NCI-H1417 treated with DMSO at 0.1 percent for 48 hours (cell line): ENCODE measurements around the gene TUBB3.
"Not testable (repeated sequence)": the region's sequence is repeated elsewhere in the genome, so short reads cannot be mapped to it uniquely, and the experiment has no call there.

Experiments used
- DNase-seq: peaks from one replicate; lab custom pipeline; 2025; lab: John Stamatoyannopoulos, UW

Gene TUBB3

DNA sequence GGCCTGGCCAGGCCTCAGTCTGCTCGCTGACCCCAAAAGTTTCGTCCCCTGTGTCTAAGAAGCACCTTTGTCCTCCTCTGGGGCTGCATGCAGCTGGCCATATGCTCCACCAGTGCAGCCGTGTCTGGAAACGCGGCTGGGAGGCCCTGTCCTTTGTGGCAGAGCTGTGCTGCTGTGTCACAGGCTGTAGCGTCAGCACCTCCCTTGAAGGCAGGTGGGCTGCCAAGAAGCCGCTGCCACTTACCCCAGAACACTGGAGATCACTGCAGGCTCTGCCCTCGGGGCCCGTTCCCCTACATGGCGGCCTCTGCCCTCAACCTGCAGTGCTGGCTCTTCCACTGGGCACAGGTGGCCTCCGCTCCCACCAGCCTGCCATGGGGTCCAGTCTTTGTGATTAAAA, 20.2 kb upstream of the TUBB3 start:
- DNase-seq, result no peak

DNA sequence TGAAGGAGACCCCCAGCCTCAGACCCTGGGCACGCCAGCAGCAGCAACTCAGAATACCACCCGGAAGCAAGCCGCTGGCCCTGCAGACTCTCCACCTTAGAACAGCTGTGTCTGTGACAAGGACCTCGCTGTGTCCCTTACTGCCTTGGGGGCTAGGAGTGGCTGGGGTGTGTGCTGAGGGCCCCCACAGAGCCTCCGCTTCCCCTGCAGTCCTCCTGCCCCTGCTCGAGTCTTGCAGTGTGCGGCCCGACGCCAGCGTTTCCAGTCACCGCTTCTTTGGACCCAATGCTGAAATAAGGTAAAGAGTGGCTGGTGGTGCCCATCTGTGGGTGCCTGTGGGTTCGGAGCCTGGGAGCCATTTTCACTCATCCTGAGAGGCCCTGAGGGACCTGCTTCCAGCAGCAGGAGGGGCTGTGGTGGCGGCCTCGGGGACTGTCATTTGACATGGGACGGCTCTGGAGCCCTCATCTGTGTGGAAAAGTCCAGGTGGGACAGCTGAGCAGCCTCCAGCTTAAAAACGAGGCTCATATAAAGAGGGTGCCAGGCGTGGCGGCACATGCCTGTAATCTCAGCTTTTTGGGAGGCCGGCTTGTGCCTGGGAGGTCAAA, 19.1 kb upstream of the TUBB3 start:
- DNase-seq, result no peak

DNA sequence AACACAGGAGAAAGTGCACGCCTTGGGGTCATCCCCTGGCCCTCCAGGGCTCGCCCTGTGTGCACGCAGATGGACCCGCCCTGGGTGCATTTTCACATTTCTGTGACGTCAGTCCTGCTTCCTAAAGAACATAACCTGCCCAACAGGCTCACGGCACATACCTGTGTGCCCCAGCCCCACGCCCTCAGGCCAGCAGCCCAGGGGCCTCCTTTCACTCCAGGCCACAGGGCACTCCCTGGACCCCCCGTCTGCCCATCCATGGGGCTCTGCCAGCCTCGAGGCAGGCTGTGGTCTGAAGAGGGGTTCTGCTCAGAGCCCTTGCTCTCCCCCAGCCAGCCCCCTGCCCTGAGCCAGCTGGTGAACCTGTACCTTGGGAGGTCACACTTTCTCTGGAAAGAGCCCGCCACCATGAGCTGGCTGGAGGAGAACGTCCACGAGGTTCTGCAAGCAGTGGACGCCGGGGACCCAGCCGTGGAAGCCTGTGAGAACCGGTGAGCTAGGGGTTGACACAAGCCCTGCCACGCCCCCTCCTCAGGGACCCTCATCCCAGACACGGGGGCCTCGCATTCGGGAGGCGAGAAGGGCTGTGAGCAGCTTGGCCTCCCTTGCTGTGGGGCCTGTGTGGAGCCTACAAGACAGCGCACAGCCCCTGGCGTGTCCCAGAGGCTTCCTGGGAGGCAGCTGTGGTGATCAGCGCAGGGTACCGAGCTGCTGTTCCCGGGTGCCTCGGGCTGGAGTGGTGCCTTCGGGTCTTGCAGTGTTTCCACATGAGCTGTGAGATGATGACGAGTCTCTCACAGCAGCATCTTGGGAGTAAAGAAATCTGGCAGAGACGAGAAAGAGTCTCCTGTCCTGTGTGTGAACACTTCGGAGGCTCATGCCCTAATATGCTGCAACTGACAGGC, 18.3 kb upstream of the TUBB3 start:
- DNase-seq, result no peak

DNA sequence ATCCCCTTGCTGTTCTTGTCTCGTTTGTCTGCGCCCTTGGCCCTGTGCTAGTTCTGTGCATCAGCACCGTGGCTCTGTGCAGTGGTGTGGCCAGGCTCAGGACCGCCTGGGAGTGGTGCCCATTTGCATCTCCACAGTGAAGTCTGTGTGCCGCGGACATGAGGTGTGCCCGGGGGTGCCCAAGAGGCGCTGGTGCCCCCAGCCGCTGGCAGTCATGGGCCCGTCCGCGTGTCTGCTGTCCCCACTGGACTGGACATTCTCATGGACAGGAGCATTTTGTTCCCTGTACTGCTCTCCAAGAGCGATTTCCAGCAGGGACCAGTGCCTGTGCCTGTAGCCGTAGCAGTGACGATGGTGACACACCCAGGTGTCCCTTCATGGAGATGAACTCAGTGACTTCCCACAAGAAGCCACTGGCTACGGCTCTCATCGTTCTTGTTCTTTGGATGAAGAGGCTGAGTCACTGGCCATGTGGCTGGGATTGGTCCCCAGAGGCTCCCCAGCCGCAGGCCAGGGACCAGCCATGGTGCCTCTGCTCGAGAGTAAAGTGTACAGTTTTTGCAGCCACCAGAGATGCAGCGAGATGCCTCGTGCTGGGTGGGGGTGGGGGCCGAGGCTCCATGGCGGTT, 17.5 kb upstream of the TUBB3 start:
- no peak for DNase-seq

DNA sequence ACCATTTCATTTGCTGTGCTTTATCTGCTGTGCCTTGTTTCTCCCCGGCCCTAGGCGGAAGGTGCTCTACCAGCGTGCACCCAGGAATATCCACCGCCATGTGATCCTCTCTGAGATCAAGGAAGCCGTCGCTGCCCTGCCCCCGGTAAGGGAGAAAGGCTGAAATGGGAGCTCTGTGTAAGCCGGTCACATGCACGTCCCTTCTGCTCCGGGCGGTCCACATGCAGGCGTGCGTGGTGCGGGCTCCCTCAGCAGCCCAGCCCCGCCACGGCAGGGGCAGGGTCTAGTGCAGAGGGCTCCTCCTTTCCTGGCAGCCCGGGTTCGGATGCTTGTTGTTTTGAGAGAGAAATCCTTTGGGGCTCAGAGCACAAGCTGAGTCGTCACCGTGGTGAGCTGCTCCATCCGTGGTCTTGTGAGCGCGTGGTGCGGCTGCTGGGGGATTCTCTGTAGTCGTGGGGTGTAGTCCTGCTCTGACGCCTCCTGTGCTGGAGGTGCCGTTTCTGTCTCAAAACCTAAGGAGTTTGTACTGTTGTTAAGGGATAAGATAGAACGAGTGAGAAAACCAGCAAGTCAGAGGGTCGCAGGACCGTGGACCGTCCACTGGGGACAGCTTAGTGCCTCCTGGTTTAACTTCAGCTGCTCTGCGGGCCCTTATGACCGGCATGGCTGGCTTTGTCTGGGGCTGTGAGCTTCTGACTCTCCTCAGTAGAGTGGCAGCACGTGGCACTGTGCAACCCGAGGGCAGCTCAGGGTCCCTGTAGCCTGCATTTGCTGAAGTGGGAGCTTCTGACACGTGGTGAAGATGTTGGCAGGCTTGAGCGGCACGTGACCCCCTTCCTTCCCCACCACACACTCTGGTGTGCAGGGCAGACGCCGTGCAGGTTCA, 16.8 kb upstream of the TUBB3 start:
- no peak for DNase-seq

DNA sequence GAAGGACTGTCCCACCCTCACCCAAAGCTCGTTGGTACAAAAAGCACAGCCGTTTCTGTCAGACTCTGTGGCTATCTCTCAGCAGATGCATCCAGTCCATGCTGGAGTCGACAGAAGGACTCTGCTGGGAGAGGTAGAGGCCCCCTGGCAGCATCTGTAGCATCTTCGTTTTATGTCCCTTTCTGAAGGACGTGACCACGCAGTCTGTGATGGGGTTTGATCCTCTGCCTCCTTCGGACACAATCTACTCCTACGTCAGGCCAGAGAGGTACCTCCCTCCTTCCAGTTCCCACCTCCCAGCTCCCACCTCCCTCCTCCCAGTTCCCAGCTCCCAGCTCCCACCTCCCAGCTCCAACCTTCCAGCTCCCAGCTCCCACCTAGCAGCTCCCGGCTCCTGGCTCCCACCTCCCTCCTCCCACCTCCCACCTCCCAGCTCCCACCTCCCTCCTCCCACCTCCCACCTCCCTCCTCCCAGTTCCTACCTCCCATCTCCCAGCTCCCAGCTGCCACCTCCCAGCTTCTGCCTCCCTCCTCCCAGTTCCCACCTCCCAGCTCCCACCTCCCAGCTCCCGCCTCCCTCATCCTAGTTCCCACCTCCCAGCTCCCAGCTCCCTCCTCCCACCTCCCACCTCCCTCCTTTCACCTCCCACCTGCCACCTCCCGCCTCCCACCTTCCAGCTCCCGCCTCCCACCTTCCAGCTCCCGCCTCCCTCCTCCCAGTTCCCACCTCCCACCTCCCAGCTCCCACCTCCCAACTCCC, 15.9 kb upstream of the TUBB3 start:
- no peak for DNase-seq

DNA sequence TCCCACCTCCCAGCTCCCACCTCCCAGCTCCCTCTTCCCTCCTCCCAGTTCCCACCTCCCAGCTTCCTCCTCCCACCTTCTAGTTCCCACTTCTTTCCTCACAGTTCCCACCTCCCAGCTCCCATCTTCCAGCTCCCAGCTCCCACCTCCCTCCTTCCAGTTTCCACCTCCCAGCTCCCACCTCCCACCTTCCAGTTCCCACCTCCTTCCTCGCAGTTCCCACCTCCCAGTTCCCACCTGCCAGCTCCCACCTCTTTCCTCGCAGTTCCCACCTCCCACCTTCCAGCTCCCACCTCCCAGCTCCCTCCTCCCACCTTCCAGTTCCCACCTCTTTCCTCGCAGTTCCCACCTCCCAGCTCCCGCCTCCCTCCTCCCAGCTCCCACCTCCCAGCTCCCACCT, 14.9 kb upstream of the TUBB3 start:
- DNase-seq, result no peak

DNA sequence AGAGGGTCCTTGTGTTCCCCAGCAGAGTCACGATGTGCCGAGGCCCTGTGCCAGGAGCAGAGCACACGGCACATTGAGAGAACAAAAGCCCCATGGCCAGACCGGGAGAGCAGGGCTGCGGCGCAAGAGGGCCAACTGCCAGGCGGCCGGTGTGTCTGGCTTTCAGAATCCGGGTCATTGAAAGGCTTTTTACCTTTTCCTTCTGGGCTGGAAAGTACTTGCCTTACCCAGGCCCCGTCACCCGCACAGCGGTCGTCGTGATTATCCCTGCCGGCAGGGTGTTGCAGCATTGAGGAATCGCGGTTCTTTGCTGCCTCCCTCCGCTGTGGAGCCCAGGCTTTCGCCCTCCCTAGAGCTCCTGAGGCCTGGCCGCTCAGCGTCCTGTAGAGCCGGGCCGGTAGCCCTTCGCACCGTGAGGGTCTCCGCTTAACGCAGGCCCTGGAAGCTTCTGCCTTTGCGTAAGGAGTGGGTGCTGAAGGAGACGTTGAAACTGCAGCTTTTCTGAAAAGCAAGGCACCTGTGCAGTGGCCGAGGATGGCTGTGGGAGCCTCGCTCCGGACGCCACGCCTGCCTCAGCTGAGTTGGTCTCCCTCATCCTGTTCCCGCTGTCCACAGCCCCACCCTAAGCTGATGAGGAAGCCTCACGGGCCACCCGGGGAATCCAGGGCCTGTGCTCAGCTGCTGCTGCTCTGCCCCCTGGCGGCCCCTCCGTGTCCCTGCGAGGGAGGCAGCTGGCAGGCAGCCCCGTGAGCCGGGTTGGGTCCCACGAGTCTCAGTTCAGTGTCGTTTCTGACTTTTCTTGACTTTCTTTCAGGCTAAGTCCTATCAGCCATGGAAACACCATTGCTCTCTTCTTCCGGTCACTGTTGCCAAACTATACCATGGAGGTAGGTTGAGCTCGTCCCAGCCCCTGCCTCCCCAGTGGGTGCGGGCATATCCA, 13.1 kb upstream of the TUBB3 start:
- DNase-seq, result no peak

DNA sequence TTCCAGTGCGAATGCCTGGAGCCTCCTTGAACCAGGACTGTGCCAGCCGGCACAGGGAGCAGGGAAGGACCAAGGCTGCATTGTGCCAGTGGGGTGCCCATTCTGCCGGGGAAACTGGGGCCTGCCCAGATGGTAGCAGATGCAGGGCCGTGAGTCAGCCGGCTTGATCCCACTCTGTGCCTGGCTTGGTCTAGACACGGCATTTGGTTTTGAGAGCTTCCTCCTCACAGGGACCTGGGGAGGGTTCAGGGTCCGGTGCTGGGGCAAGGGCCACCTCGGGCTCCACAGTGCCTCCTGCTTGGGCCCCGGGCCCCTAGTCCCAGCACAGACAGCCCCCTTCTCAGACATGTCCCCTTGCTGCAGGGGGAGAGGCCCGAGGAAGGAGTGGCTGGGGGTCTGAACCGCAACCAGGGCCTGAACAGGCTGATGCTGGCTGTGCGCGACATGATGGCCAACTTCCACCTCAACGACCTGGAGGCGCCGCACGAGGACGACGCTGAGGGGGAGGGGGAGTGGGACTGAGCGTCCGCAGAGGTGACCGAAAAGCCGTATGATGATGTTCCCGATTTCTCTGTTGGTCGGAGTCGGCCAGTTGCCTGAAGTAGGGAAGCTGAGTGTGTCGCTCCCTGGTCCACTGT, 12.3 kb upstream of the TUBB3 start:
- no peak for DNase-seq

DNA sequence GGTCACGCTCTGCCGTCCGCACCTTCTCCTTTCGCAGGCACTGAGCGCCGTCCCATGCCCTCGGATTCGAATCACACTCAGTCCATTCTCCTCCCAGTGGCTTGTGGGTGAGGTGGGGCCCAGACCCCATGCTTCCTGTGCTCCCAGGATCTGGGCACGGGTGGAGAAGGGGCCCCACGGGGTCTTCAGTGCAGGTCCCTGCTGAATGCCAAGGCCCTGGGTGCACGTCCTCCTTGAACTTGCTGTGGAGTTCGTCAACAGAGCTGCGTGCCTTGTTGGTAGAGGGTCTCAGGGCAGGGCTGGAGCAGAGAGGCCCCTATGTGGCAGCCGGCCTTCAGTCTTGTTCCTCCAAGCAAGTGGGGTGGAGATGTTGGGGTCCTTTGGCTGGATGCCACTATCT, 11.8 kb upstream of the TUBB3 start:
- DNase-seq, result no peak

DNA sequence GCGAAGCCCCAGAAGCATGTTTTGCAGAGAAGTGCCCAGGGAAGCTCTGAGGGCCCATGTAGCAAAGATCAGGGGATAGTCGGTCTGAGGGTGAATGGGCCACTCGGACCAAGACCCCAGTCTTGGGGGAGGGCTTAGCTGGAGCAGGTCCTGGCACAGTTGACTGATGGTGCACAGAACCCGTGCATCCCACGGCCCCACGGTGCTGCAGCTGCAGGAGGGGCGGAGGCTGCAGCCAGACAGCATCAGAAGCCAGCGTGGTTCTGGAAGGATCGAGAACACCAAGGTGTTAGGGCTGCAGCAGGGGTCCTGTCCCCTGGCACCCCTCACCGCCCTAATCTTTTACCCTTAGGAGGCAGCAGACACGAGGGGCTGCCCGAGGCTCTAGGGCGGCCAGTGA, 11.0 kb upstream of the TUBB3 start:
- DNase-seq, result no peak

DNA sequence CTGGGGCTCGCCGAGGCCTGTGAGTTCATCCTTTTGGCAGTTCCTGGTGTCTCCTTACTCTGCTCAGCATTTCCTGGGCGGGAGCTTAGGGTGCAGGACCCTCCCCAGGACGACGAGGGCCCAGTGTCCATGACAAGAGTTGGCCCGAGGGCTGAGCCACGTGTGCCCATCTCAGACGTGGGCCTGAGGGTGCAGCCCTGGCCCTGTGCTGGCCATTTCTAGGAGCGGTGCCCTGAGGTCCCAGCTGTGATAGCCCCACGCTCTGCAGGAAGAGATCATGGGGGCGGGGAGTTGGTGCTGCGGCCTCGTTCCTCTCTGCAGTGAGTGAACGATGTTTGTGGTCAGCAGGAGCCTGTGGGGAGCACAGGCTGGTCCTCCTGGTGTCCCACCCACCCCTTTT, 10.5 kb upstream of the TUBB3 start:
- no peak for DNase-seq

DNA sequence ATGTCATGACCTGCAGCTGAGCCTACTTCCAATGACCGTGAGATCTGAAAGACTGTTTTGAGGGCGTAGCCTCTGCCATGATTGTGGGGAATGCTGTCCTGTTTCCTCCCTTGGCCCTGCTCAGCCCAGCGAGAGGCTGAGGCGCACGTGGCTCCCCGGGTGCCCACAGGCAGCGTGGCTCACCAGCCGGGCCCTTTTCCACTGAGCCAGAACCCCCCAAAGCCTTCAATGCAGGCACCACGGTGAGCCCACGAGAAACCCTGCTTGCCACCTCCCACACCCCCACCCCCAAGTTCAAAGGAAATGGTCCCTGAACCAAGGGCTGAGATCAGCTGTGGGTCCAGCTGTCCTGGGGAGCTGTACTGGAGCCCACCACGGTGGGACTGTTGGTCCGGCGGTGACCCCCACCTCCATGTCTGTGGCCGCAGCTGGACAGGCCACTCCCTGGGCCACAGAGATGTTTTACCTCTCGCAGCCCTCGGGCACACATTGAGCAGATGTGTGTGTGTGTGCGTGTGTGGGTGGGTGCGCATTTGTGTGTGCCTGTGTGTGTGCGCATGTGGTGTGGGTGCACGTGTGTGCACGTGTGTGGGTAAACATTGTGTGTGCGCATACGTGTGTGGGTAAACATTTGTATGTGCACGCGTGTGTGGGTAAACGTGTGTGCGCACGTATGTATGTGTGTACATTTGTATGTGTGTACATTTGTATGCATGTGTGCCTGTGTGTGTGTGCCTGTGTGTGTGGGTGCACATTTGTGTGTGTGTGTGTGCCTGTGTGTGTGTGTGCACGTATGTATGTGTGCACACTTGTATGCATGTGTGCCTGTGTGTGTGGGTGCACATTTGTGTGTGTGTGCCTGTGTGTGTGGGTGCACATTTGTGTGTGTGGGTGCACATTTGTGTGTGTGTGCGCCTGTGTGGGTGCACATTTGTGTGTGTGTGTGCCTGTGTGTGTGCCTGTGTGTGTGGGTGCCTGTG, 9.4 kb upstream of the TUBB3 start:
- no peak for DNase-seq

DNA sequence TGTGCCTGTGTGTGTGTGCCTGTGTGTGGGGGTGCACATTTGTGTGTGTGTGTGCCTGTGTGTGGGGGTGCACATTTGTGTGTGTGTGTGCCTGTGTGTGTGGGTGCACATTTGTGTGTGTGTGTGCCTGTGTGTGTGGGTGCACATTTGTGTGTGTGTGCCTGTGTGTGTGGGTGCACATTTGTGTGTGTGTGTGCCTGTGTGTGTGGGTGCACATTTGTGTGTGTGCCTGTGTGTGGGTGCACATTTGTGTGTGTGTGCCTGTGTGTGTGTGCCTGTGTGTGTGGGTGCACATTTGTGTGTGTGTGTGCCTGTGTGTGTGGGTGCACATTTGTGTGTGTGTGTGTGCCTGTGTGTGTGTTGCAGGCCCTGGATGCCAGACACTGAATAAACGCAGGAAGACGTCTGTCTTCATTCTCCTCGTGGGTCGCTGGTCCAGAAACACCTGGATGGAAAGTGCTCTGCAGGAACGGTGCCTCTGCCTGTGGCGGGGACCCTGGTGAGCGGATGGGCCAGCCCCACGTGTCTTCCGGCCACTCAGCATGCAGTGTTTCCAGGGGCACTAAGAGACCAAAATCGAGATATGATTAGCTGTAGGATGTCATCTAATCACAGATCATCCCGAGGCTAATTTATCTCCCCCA, 8.4 kb upstream of the TUBB3 start:
- not testable (repeated sequence) for DNase-seq

DNA sequence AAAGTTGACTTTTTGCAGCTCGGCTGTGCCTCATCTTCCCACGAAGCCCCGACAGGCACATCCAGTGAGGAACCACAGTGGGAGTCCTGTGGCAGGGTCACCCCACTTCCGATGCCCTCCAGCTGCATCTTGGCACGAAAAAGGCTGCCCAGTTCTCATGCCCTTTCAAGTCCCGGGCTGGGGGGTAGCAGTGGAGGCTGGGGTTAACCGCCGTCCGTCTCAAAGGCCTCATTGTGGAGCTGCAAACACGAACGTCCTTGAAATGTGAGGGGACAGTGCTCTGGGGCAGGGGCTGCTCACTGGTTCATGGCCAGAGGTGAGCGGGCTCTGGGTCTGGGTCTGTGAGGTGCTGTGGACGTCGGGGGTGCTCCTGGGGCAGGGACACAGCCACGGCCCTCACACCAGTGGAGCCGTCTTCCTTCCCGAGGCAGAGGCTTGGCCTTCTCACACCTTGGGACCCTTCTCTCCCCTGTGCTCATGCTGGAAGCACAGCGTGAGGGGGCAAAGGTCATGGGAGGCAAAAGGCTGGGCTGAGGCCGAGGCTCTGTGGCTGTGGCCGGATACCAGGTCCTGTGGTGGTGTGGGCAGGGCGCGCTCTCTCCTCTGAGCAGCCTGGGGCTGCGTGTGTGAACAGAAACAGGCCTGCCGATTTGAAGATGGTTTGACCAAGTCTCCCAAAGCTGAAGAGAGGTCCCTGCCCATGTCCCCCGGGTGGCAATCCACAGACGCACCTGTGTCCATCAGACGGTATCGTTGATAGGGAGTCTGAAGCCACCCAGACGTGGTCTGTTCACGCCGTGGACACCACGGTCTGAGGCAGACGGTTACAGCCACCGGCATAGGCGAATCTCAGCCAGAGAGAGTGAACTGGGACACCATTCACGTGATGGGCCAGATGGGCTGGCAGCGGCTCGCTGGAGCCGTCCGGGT, 7.6 kb upstream of the TUBB3 start:
- no peak for DNase-seq

DNA sequence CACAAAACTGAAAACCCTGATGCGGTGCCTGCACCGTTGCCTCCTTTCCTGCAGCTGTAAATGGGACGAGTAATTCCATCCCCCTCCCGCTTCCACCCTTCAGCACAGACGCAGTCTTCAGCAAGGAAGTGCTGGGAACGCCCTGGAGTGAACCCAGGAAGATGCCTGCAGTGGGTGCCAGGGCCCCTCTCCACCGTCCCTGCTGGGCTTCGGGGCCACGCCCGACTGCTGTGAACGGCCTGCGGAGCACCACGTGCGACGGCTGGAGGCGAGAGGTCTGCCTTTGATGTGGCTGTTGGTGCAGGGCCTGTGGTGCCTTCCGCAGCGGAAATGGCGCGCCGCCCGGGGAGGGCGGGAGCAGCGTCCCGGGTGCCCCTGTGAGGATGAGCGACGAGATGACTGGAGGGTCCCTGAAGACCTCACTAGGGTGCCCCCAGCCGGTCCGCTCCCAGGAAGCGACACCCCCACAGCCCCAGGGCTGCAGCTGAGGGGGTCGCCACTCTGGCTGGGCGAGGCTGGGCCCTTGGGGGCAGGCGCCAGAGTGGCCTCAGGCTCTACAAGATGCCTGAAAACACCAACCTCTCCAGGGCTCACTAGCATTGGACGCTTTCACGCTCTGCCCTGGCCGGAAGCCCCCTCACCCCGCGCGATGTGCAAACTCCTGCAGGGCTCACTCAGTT, 5.2 kb upstream of the TUBB3 start:
- DNase-seq, result peak; percentile 35
